ENCODE results near the gene KLHL1. TPM values are rescaled to one million over a fixed set of nuclear protein-coding genes. Genes with fewer than 3 reads are reported as not detected.
"Not testable (repeated sequence)": the region's sequence is repeated elsewhere in the genome, so short reads cannot be mapped to it uniquely, and the experiment has no call there.

Gene KLHL1
- total RNA-seq = not detected
- long read RNA-seq = 0 reads

- no peak for DNase-seq (ENCODE audit: low spot score)
- intact Hi-C loops (cut with DNase I) = no loop called here
These were observed at the start of gene KLHL1 for GRCh38 chr13:70108356-70109105. TSS of gene KLHL1 (minus strand) at chr13:70108452. CDS start at chr13:70107699, 753 bp downstream.

GRCh38 chr13:70142658-70143057, 34.4 kb upstream of the KLHL1 start:
- DNase-seq (ENCODE audit: low spot score); intact Hi-C loops (cut with DNase I): not testable (repeated sequence)

GRCh38 chr13:70128098-70128497, 19.8 kb upstream of the KLHL1 start:
- intact Hi-C loops (cut with DNase I) = no loop called here

GRCh38 chr13:70125693-70126092, 17.4 kb upstream of the KLHL1 start:
- no peak for DNase-seq (ENCODE audit: low spot score)
- intact Hi-C loops (cut with DNase I) = no loop called here

More at GRCh38 chr13:70128098-70128497, 19.8 kb upstream of the KLHL1 start:
- no peak for DNase-seq (ENCODE audit: low spot score)

GRCh38 chr13:70117338-70117905, 9.2 kb upstream of the KLHL1 start:
- intact Hi-C loops (cut with DNase I) = no loop called here

GRCh38 chr13:70107498-70108281, 562 bp downstream of the KLHL1 start, which contains the start of gene ATXN8OS:
TSS of gene ATXN8OS (plus strand) at chr13:70107826.
- no peak for DNase-seq (ENCODE audit: low spot score)
- intact Hi-C loops (cut with DNase I) = no loop called here

More at GRCh38 chr13:70117338-70117905, 9.2 kb upstream of the KLHL1 start:
- no peak for DNase-seq (ENCODE audit: low spot score)

- intact Hi-C loops (cut with DNase I) = no loop called here
- DNase-seq (ENCODE audit: low spot score) = no peak
These were observed 1.1 kb downstream of the KLHL1 start for GRCh38 chr13:70107125-70107497.

- DNase-seq (ENCODE audit: low spot score) = no peak
- intact Hi-C loops (cut with DNase I) = no loop called here
These were observed 3.8 kb downstream of the KLHL1 start for GRCh38 chr13:70104481-70104880.

- intact Hi-C loops (cut with DNase I) = no loop called here
- no peak for DNase-seq (ENCODE audit: low spot score)
These were observed 9.6 kb downstream of the KLHL1 start for GRCh38 chr13:70098669-70099068.

GRCh38 chr13:70090036-70090723, 18.1 kb downstream of the KLHL1 start:
- intact Hi-C loops (cut with DNase I) = no loop called here
- no peak for DNase-seq (ENCODE audit: low spot score)

GRCh38 chr13:70088926-70089325, 19.3 kb downstream of the KLHL1 start:
- intact Hi-C loops (cut with DNase I) = no loop called here

GRCh38 chr13:70087247-70087646, 21.0 kb downstream of the KLHL1 start:
- DNase-seq (ENCODE audit: low spot score) = no peak
- intact Hi-C loops (cut with DNase I) = no loop called here

More at GRCh38 chr13:70088926-70089325, 19.3 kb downstream of the KLHL1 start:
- no peak for DNase-seq (ENCODE audit: low spot score)

- intact Hi-C loops (cut with DNase I) = no loop called here
- peak; percentile 62 for DNase-seq (ENCODE audit: low spot score)
These were observed 28.2 kb downstream of the KLHL1 start for GRCh38 chr13:70080012-70080411.

GRCh38 chr13:70054572-70054971, 53.7 kb downstream of the KLHL1 start:
- intact Hi-C loops (cut with DNase I) = no loop called here
- no peak for DNase-seq (ENCODE audit: low spot score)

GRCh38 chr13:70051531-70051930, 56.7 kb downstream of the KLHL1 start:
- intact Hi-C loops (cut with DNase I) = no loop called here
- DNase-seq (ENCODE audit: low spot score) = no peak

- no peak for DNase-seq (ENCODE audit: low spot score)
- intact Hi-C loops (cut with DNase I) = no loop called here
These were observed 64.6 kb downstream of the KLHL1 start for GRCh38 chr13:70043685-70044084.

GRCh38 chr13:70042193-70042592, 66.1 kb downstream of the KLHL1 start:
- intact Hi-C loops (cut with DNase I) = no loop called here
- no peak for DNase-seq (ENCODE audit: low spot score)

GRCh38 chr13:70034286-70034685, 74.0 kb downstream of the KLHL1 start:
- intact Hi-C loops (cut with DNase I) = no loop called here
- DNase-seq (ENCODE audit: low spot score) = no peak

GRCh38 chr13:70027551-70027950, 80.7 kb downstream of the KLHL1 start:
- no peak for DNase-seq (ENCODE audit: low spot score)
- intact Hi-C loops (cut with DNase I) = no loop called here

- no peak for DNase-seq (ENCODE audit: low spot score)
- intact Hi-C loops (cut with DNase I) = no loop called here
These were observed 84.7 kb downstream of the KLHL1 start for GRCh38 chr13:70023516-70023915.

All from cardiac septum (tissue), 1 donor.